Measurements from ENCODE around the gene ZC3H8.

The ZC3H8 gene

DNA sequence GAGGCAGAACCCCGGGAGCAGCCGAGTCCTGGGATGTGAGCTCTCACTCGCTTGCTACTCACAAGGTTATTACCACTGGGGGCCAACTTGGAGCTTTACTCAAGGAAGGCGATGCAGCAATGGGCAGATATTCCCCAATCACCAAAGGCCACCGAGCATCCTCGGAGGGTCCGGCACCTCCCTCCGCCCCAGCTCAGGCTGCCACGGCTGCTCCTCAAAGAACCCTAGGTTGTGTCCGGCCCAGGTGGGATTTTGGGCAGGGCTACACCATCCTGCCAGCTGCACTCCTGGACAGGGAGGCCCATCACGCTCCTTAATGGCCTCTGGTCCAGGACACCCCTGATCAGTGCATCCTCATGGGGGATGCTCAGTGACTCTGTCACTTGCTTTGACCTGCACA lies 91.9 kb downstream of the ZC3H8 start:
- TF ChIP-seq, protein P1, sequence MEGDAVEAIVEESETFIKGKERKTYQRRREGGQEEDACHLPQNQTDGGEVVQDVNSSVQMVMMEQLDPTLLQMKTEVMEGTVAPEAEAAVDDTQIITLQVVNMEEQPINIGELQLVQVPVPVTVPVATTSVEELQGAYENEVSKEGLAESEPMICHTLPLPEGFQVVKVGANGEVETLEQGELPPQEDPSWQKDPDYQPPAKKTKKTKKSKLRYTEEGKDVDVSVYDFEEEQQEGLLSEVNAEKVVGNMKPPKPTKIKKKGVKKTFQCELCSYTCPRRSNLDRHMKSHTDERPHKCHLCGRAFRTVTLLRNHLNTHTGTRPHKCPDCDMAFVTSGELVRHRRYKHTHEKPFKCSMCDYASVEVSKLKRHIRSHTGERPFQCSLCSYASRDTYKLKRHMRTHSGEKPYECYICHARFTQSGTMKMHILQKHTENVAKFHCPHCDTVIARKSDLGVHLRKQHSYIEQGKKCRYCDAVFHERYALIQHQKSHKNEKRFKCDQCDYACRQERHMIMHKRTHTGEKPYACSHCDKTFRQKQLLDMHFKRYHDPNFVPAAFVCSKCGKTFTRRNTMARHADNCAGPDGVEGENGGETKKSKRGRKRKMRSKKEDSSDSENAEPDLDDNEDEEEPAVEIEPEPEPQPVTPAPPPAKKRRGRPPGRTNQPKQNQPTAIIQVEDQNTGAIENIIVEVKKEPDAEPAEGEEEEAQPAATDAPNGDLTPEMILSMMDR (IDR thresholded peaks at IDR 0.05; ENCODE audit: control insufficient read depth, insufficient read depth, low read depth, low read length, missing control alignments), result no peak
- no peak overlapping the region for H3K4me3 ChIP-seq (ENCODE audit: control insufficient read depth, low read depth, low read length)
- DNase-seq (ENCODE audit: low read depth), result no peak

DNA sequence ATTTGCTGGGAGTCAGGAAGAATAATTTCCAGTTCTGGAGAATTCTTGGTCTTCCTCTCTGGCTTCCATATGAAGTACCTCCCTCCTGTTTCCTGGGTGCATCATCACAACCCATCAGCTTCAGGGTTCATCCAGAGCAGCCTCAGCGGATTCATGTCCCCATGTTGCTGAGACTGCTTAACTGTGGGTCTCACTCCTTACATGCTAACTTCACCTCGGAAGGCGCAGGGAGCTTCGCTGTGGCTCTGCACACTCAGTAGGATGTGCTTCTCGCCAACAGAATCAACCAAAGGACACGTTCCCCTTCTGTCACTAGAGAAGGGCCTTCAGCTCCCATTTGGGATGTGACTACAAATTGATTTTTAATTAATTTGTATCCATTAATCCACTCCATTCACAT lies 92.5 kb downstream of the ZC3H8 start:
- TF ChIP-seq, protein P1 (IDR thresholded peaks at IDR 0.05; ENCODE audit: control insufficient read depth, insufficient read depth, low read depth, low read length, missing control alignments), result no peak
- H3K4me3 ChIP-seq (ENCODE audit: control insufficient read depth, low read depth, low read length), result no peak overlapping the region
- no peak for DNase-seq (ENCODE audit: low read depth)

All from AG09309 (cell line).